HepG2 (cell line): Measurements from ENCODE around the gene USH2A. TPM values are rescaled to one million over a fixed set of nuclear protein-coding genes. Genes with fewer than 3 reads are reported as not detected.

Experiments
- ATAC-seq: fragments of 200-7000 bp; cut with Tn5 transposase; 3 replicates; pipeline ENCODE4 v1.9.1; 2020; ENCODE audit warnings: mild to moderate bottlenecking, moderate library complexity
- BruUV-seq: library from RNA; stranded (reverse); fragments of 400-500 nt; replicated peaks from 2 replicates; lab custom pipeline; 2021; lab: Mats Ljungman, UMichigan
- CTCF ChIA-PET: fragments of 300-600 bp; formaldehyde crosslinking; extraction: SDS; loops from one replicate; lab custom pipeline; 2021; ENCODE audit warnings: low total read pairs, inconsistent platforms, low intra/inter-chr PET ratio; lab: Yijun Ruan, JAX
- POLR2A ChIA-PET: fragments of 350-600 bp; sonication (Branson Sonifier 250); formaldehyde crosslinking; loops from one replicate; lab custom pipeline; 2020; ENCODE audit warnings: antibody characterized with exemption, inconsistent platforms; lab: Yijun Ruan, JAX
- DNase-seq: peaks from one replicate; pipeline ENCODE4 v3.0.0-alpha.2; 2015; ENCODE audit warnings: low spot score
- FAIRE-seq: peaks from 3 replicates; lab custom pipeline; 2011; peaks lifted over from hg19 to GRCh38; lab: Jason Lieb, UNC
- H2AFZ ChIP-seq: one replicate; pipeline ENCODE4 v1.6.1; 2011; ENCODE audit warnings: low read length, inconsistent platforms
- H3K27ac ChIP-seq: fragments of 300-600 bp; 3 replicates; pipeline ENCODE4 v1.8.0; 2011; ENCODE audit warnings: mixed run types, mild to moderate bottlenecking, mixed read lengths, low read length, inconsistent platforms; ENCODE audit not compliant: insufficient read depth; ENCODE audit errors: extremely low read length
- H3K27me3 ChIP-seq, 2 experiments: fragments of 200-600 bp in 1 of 2; 2 replicates in 1 of 2; 3 replicates in 1 of 2; pipeline versions ENCODE4 v1.6.0 to v1.8.0; 2011; ENCODE audit warnings: low read length in 2 of 2, mild to moderate bottlenecking in 2 of 2, moderate library complexity in 2 of 2, inconsistent platforms in 1 of 2; ENCODE audit not compliant: insufficient read depth in 2 of 2, control insufficient read depth in 1 of 2
- H3K36me3 ChIP-seq, 2 experiments: fragments of 200-600 bp in 1 of 2; replicated peaks in 1 of 2; 2 replicates in 1 of 2; 3 replicates in 1 of 2; pipeline versions ENCODE4 v1.5.1 to v1.8.0; 2011; ENCODE audit warnings: low read length in 2 of 2, inconsistent platforms in 1 of 2; ENCODE audit not compliant: insufficient read depth in 2 of 2, control insufficient read depth in 1 of 2
- H3K4me1 ChIP-seq: 2 replicates; pipeline ENCODE4 v1.5.1; 2012; ENCODE audit warnings: low read length, inconsistent platforms; ENCODE audit not compliant: insufficient read depth
- H3K4me2 ChIP-seq: 2 replicates; pipeline ENCODE4 v1.6.0; 2011; ENCODE audit warnings: low read depth, low read length, inconsistent platforms
- H3K4me3 ChIP-seq, 3 experiments: fragments of 200-600 bp in 1 of 3; sonication (generic), shearing (Covaris generic) in 1 of 3; replicated peaks in 1 of 3; 2 replicates each; pipeline ENCODE4 v1.5.1; 2011 to 2016; ENCODE audit warnings: low read length in 3 of 3, inconsistent platforms in 2 of 3, low read depth in 2 of 3, mild to moderate bottlenecking in 2 of 3, control low read depth in 1 of 3, mixed read lengths in 1 of 3; ENCODE audit not compliant: insufficient read depth in 1 of 3
- H3K79me2 ChIP-seq: one replicate; pipeline ENCODE4 v1.6.1; 2011; ENCODE audit warnings: low read length, inconsistent platforms; ENCODE audit not compliant: insufficient read depth
- H3K9ac ChIP-seq: 2 replicates; pipeline ENCODE4 v1.6.0; 2011; ENCODE audit warnings: mild to moderate bottlenecking, low read depth, low read length, inconsistent platforms; ENCODE audit not compliant: insufficient read depth
- H3K9me3 ChIP-seq: 2 replicates; pipeline ENCODE4 v1.5.1; 2012; ENCODE audit warnings: mild to moderate bottlenecking, low read length
- H4K20me1 ChIP-seq: 2 replicates; pipeline ENCODE4 v1.6.0; 2011; ENCODE audit warnings: inconsistent platforms, mild to moderate bottlenecking, low read length, moderate library complexity; ENCODE audit not compliant: insufficient read depth
- GABPB1 ChIP-seq: IDR thresholded peaks from 2 replicates; pipeline ENCODE4 v1.6.1; 2016; ENCODE audit warnings: mild to moderate bottlenecking, missing genetic modification reagents, moderate library complexity, missing compliant biosample characterization
- JUNB ChIP-seq: sonication (generic); formaldehyde crosslinking; IDR thresholded peaks from 2 replicates; pipeline ENCODE4 v1.8.0; 2022; ENCODE audit warnings: missing genetic modification reagents, mild to moderate bottlenecking, borderline replicate concordance
- NFIC ChIP-seq: IDR thresholded peaks from 2 replicates; pipeline ENCODE4 v1.6.1; 2012; ENCODE audit warnings: mild to moderate bottlenecking, low read length, inconsistent platforms
- NKX3-1 ChIP-seq: sonication (generic); formaldehyde crosslinking; IDR thresholded peaks from 2 replicates; pipeline ENCODE4 v1.5.0; 2020; ENCODE audit warnings: missing genetic modification reagents
- RAD21 ChIP-seq: fragments of 450-650 bp; formaldehyde crosslinking; IDR thresholded peaks from 2 replicates; pipeline ENCODE4 v1.5.0; 2020; ENCODE audit warnings: mild to moderate bottlenecking
- SCMH1 ChIP-seq: sonication (generic); formaldehyde crosslinking; IDR thresholded peaks from 2 replicates; pipeline ENCODE4 v1.9.0; 2021; ENCODE audit warnings: missing genetic modification reagents, mild to moderate bottlenecking, borderline replicate concordance
- SMARCC2 ChIP-seq: fragments of 450-650 bp; IDR thresholded peaks from 2 replicates; pipeline ENCODE4 v1.6.1; 2017; ENCODE audit warnings: antibody characterized with exemption, mild to moderate bottlenecking
- WIZ ChIP-seq: sonication (generic); formaldehyde crosslinking; IDR thresholded peaks from 2 replicates; pipeline ENCODE4 v1.5.1; 2020; ENCODE audit warnings: mild to moderate bottlenecking, missing genetic modification reagents
- ZNF251 ChIP-seq: sonication (generic); formaldehyde crosslinking; IDR thresholded peaks from 2 replicates; pipeline ENCODE4 v1.9.0; 2021; ENCODE audit warnings: mild to moderate bottlenecking, missing genetic modification reagents
- ZNF317 ChIP-seq: sonication (generic); formaldehyde crosslinking; IDR thresholded peaks from 2 replicates; pipeline ENCODE4 v1.5.0; 2020; ENCODE audit warnings: mild to moderate bottlenecking, missing genetic modification reagents
- ZNF556 ChIP-seq: sonication (generic); formaldehyde crosslinking; IDR thresholded peaks from 2 replicates; pipeline ENCODE4 v1.4.0; 2020; ENCODE audit warnings: mild to moderate bottlenecking, missing genetic modification reagents, borderline replicate concordance
- ZNF605 ChIP-seq: sonication (generic); formaldehyde crosslinking; IDR thresholded peaks from 2 replicates; pipeline ENCODE4 v1.8.0; 2022; ENCODE audit warnings: mild to moderate bottlenecking, missing genetic modification reagents
- ZNF670 ChIP-seq: sonication (generic); formaldehyde crosslinking; IDR thresholded peaks from 2 replicates; pipeline ENCODE4 v1.8.0; 2022; ENCODE audit warnings: mild to moderate bottlenecking, missing genetic modification reagents, borderline replicate concordance
- ZSCAN31 ChIP-seq: sonication (generic); formaldehyde crosslinking; IDR thresholded peaks from 2 replicates; pipeline ENCODE4 v1.5.0; 2020; ENCODE audit warnings: low read depth, mild to moderate bottlenecking, missing genetic modification reagents
- WGBS: methylation state at CpG from one replicate; pipeline ENCODE4 v1.1.6; 2017; ENCODE audit warnings: low lambda C conversion rate; 5-methylcytosine and 5-hydroxymethylcytosine counted together
- in situ Hi-C: cut with HindIII; loops from 2 replicates; pipeline ENCODE4 v1.10.0; 2017; ENCODE audit warnings: low pct_unique_long_range_greater_than_20kb; ENCODE audit not compliant: extremely low pct_ligation_motif_present
- intact Hi-C: fragments of 100-400 bp; cut with micrococcal nuclease; formaldehyde crosslinking; loops from one replicate; pipeline ENCODE4 v1.10.0; 2022; ENCODE audit not compliant: unreplicated experiment
- polyA plus RNA-seq, 8 experiments: library from polyadenylated mRNA; depleted of rRNA in 3 of 8; stranded (reverse) in 7 of 8; unstranded in 1 of 8; fragments of >200 nt; fragmentation: Illumina TruSeq in 4 of 8; extraction: Trizol in 4 of 8; gene quantifications; 2 replicates each; pipeline versions ENCODE4 v1.2.1 to v1.2.3, GENCODE V29; 2011 to 2016; ENCODE audit warnings: low read depth in 4 of 8, missing spikeins in 1 of 8, mixed read lengths in 1 of 8; ENCODE audit not compliant: insufficient read depth in 1 of 8
- total RNA-seq, 5 experiments: library from RNA; depleted of rRNA; stranded (reverse); fragments of >200 nt; fragmentation: Illumina TruSeq; extraction: Trizol; gene quantifications; 2 replicates each; pipeline ENCODE4 v1.2.3, GENCODE V29; 2016; ENCODE audit warnings: low read depth in 1 of 5
- TF ChIP-seq, protein P1 (sequence below): sonication (generic); formaldehyde crosslinking; IDR thresholded peaks from 2 replicates; pipeline ENCODE4 v1.5.0; 2020; ENCODE audit warnings: mild to moderate bottlenecking, missing genetic modification reagents
- TF ChIP-seq, protein P2 (sequence below): sonication (generic); formaldehyde crosslinking; IDR thresholded peaks from 2 replicates; pipeline ENCODE4 v1.8.0; 2022; ENCODE audit warnings: missing genetic modification reagents, mild to moderate bottlenecking, moderate library complexity, borderline replicate concordance
- TF ChIP-seq, protein P3 (sequence below): sonication (generic); formaldehyde crosslinking; IDR thresholded peaks from 2 replicates; pipeline ENCODE4 v1.8.0; 2023; ENCODE audit warnings: mild to moderate bottlenecking, missing genetic modification reagents
- TF ChIP-seq, protein P4 (sequence below): conservative IDR thresholded peaks from 2 replicates; pipeline ENCODE4 v1.6.1; 2018; ENCODE audit warnings: missing genetic modification reagents

The USH2A gene
- total and polyA plus RNA-seq, 2 of the 13 experiments (the other 11 are each of a cell fraction or from before 2014, with no cell fraction given): 0.02 TPM; not detected in 1

DNA sequence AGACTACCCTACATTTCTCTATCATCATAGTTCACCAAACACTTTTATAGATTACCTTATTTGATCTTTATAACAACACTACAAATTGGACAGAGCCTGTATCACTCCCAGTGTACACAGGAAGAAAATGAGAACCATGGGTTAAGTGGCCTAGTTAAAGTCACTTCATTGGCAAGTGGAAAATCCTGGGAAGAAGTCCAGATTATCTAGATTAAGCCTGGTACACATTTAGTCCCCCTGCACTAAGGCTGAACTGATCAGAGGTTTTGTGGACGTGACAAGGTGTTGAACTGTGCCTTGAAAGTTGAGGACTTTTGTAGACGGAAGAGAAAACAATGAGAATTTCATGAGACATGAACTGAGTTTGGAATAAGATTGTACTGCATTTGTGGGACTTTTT is 7.5 kb upstream of the USH2A start (continued):
- TF ChIP-seq, protein P1, sequence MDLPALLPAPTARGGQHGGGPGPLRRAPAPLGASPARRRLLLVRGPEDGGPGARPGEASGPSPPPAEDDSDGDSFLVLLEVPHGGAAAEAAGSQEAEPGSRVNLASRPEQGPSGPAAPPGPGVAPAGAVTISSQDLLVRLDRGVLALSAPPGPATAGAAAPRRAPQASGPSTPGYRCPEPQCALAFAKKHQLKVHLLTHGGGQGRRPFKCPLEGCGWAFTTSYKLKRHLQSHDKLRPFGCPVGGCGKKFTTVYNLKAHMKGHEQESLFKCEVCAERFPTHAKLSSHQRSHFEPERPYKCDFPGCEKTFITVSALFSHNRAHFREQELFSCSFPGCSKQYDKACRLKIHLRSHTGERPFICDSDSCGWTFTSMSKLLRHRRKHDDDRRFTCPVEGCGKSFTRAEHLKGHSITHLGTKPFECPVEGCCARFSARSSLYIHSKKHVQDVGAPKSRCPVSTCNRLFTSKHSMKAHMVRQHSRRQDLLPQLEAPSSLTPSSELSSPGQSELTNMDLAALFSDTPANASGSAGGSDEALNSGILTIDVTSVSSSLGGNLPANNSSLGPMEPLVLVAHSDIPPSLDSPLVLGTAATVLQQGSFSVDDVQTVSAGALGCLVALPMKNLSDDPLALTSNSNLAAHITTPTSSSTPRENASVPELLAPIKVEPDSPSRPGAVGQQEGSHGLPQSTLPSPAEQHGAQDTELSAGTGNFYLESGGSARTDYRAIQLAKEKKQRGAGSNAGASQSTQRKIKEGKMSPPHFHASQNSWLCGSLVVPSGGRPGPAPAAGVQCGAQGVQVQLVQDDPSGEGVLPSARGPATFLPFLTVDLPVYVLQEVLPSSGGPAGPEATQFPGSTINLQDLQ (CRISPR knock-in tag): no peak
- TF ChIP-seq GABPB1 (CRISPR knock-in tag): no peak
- TF ChIP-seq, protein P2, sequence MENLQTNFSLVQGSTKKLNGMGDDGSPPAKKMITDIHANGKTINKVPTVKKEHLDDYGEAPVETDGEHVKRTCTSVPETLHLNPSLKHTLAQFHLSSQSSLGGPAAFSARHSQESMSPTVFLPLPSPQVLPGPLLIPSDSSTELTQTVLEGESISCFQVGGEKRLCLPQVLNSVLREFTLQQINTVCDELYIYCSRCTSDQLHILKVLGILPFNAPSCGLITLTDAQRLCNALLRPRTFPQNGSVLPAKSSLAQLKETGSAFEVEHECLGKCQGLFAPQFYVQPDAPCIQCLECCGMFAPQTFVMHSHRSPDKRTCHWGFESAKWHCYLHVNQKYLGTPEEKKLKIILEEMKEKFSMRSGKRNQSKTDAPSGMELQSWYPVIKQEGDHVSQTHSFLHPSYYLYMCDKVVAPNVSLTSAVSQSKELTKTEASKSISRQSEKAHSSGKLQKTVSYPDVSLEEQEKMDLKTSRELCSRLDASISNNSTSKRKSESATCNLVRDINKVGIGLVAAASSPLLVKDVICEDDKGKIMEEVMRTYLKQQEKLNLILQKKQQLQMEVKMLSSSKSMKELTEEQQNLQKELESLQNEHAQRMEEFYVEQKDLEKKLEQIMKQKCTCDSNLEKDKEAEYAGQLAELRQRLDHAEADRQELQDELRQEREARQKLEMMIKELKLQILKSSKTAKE (CRISPR knock-in tag): no peak
- TF ChIP-seq ZSCAN31 (CRISPR knock-in tag): no peak

DNA sequence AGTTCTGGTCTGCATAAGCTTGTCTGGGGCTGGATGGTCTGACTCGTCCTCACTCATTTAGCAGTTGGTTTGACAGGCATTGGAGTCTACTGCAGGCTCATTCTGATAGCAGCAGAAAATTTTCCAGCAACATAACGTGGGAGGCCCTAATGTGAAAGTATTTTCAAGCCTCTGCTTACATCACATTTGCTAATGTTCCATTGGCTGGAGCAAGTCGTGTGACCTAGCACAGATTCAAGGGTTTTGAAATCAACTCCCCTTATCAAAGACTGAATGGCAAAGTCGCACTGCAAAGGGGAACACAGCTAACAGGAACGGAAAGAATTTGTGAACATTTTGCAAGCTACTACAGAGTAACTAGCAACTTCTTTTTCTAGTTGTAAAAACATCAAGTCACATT is 2.3 kb upstream of the USH2A start:
- no peak for ATAC-seq
- intact Hi-C loops: no loop called here
- POLR2A ChIA-PET: no interaction called here
- no peak overlapping the region for H3K4me3 ChIP-seq
- WGBS: 4% methylated on average over 5 of the region's 5 CpGs
- no peak overlapping the region for H3K27ac ChIP-seq
- H3K27me3 ChIP-seq: no peaks in the 10 kb centered on the region
- H3K9ac ChIP-seq: no peak overlapping the region
- no peaks in the 10 kb centered on the region for H4K20me1 ChIP-seq
- FAIRE-seq: no peak
- no peaks in the 10 kb centered on the region for H3K36me3 ChIP-seq
- no TSS peak for BruUV-seq
- in situ Hi-C loops: no loop called here
- H3K79me2 ChIP-seq: no peaks in the 10 kb centered on the region
- H3K4me1 ChIP-seq: no peaks in the 10 kb centered on the region
- H3K4me2 ChIP-seq: no peak overlapping the region
- H3K9me3 ChIP-seq: no peaks in the 10 kb centered on the region
- no peak for DNase-seq
- CTCF ChIA-PET: no interaction called here
- no peak overlapping the region for H2AFZ ChIP-seq
- TF ChIP-seq WIZ (CRISPR knock-in tag) (no peak), ZNF605 (CRISPR knock-in tag) (no peak), NKX3-1 (CRISPR knock-in tag) (no peak), ZNF317 (no peak), NFIC (no peak), SCMH1 (CRISPR knock-in tag) (no peak), RAD21 (CRISPR knock-in tag) (no peak), ZNF251 (CRISPR knock-in tag) (no peak), ZNF670 (CRISPR knock-in tag) (no peak), SMARCC2 (no peak), ZNF556 (CRISPR knock-in tag) (no peak), JUNB (CRISPR knock-in tag) (no peak)
- TF ChIP-seq, protein P3, sequence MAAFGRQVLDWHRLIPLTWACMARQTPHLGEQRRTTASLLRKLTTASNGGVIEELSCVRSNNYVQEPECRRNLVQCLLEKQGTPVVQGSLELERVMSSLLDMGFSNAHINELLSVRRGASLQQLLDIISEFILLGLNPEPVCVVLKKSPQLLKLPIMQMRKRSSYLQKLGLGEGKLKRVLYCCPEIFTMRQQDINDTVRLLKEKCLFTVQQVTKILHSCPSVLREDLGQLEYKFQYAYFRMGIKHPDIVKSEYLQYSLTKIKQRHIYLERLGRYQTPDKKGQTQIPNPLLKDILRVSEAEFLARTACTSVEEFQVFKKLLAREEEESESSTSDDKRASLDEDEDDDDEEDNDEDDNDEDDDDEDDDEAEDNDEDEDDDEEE (CRISPR knock-in tag): no peak
- TF ChIP-seq, protein P4, sequence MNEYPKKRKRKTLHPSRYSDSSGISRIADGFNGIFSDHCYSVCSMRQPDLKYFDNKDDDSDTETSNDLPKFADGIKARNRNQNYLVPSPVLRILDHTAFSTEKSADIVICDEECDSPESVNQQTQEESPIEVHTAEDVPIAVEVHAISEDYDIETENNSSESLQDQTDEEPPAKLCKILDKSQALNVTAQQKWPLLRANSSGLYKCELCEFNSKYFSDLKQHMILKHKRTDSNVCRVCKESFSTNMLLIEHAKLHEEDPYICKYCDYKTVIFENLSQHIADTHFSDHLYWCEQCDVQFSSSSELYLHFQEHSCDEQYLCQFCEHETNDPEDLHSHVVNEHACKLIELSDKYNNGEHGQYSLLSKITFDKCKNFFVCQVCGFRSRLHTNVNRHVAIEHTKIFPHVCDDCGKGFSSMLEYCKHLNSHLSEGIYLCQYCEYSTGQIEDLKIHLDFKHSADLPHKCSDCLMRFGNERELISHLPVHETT (CRISPR knock-in tag): no peak
